ENCODE results near the gene NECAP2. TPM values are rescaled to one million over a fixed set of nuclear protein-coding genes. Genes with fewer than 3 reads are reported as not detected.
A peak's percentile ranks its signal among the peaks of the same experiment; 100 is the strongest.

Gene NECAP2
- 10 to 100 TPM; 46.4 to 57.7 TPM for total RNA-seq

- Histone ChIP-seq H3K36me3 (no peaks in the 10 kb centered on the region), H3K27me3 (no peaks in the 10 kb centered on the region), H3K4me1 (peaks cover 5% of the 10 kb centered on the region), H3K9me3 (no peaks in the 10 kb centered on the region), H3K27ac (peak within 1 kb of the TSS; percentile 73), H3K4me3 (peak within 1 kb of the TSS; percentile 74), H3K9ac (ENCODE audit: low read depth in 2 of 2, low read length in 2 of 2) (peak within 1 kb of the TSS; percentile 97 to 98)
- peak; percentile 84 for TF ChIP-seq CTCF (IDR thresholded peaks at IDR 0.05)
- intact Hi-C loops (cut with DNase I): no loop called here
- peak; percentile 96 for DNase-seq
Observed at GRCh38 chr1:16440470-16441281, at the start of gene NECAP2. NECAP2 (plus strand) TSS chr1:16440724; CDS start chr1:16440762, 38 bp downstream.

GRCh38 chr1:16391411-16391810, 49.1 kb upstream of the NECAP2 start:
- Histone ChIP-seq H3K4me3 (no peak overlapping the region), H3K9ac (ENCODE audit: low read depth in 2 of 2, low read length in 2 of 2) (peak overlapping the region in 1 of 2 donors; percentile 19), H3K27ac (no peak overlapping the region), H3K9me3 (no peaks in the 10 kb centered on the region), H3K27me3 (no peaks in the 10 kb centered on the region), H3K4me1 (peaks cover 4% of the 10 kb centered on the region), H3K36me3 (no peaks in the 10 kb centered on the region)
- intact Hi-C loops (cut with DNase I): no loop called here
- TF ChIP-seq CTCF (IDR thresholded peaks at IDR 0.05): no peak
- DNase-seq: no peak

- intact Hi-C loops (cut with DNase I): no loop called here
- H3K9ac ChIP-seq (ENCODE audit: low read depth in 2 of 2, low read length in 2 of 2): no peak overlapping the region
- H3K27ac ChIP-seq: no peak overlapping the region
- DNase-seq: no peak
- peaks cover 3% of the 10 kb centered on the region for H3K4me1 ChIP-seq
- no peaks in the 10 kb centered on the region for H3K27me3 ChIP-seq
- H3K36me3 ChIP-seq: no peaks in the 10 kb centered on the region
- H3K9me3 ChIP-seq: no peaks in the 10 kb centered on the region
- H3K4me3 ChIP-seq: no peak overlapping the region
- no peak for TF ChIP-seq CTCF (IDR thresholded peaks at IDR 0.05)
Observed at GRCh38 chr1:16392740-16393569, 47.6 kb upstream of the NECAP2 start.

- TF ChIP-seq CTCF (IDR thresholded peaks at IDR 0.05): no peak
- H3K9me3 ChIP-seq: no peaks in the 10 kb centered on the region
- no peaks in the 10 kb centered on the region for H3K4me1 ChIP-seq
- H3K27me3 ChIP-seq: no peaks in the 10 kb centered on the region
- no peak overlapping the region for H3K9ac ChIP-seq (ENCODE audit: low read depth in 2 of 2, low read length in 2 of 2)
- no peak overlapping the region for H3K27ac ChIP-seq
- H3K36me3 ChIP-seq: no peaks in the 10 kb centered on the region
- DNase-seq: no peak
- intact Hi-C loops (cut with DNase I): no loop called here
- H3K4me3 ChIP-seq: no peak overlapping the region
Observed at GRCh38 chr1:16393570-16394521, 46.7 kb upstream of the NECAP2 start.

GRCh38 chr1:16394977-16395376, 45.5 kb upstream of the NECAP2 start:
- Histone ChIP-seq H3K9me3 (no peaks in the 10 kb centered on the region), H3K4me1 (no peaks in the 10 kb centered on the region), H3K27ac (no peak overlapping the region), H3K36me3 (no peaks in the 10 kb centered on the region), H3K4me3 (no peak overlapping the region), H3K27me3 (no peaks in the 10 kb centered on the region), H3K9ac (ENCODE audit: low read depth in 2 of 2, low read length in 2 of 2) (no peak overlapping the region)
- no peak for TF ChIP-seq CTCF (IDR thresholded peaks at IDR 0.05)
- DNase-seq: no peak
- intact Hi-C loops (cut with DNase I): no loop called here

Measured in colonic mucosa (tissue), 4 donors.